HuH-7.5 (cell line): ENCODE results near the gene SLC10A7.
A peak's percentile ranks its signal among the peaks of the same experiment; 100 is the strongest.

Experiments
- DNase-seq: peaks from one replicate; pipeline ENCODE4 v3.0.0; 2011; ENCODE audit warnings: low spot score

SLC10A7 gene

GRCh38 chr4:146521541-146522097 is at the start of gene SLC10A7:
TSS of gene SLC10A7 (minus strand) at chr4:146521940. CDS start at chr4:146521717, 223 bp downstream.
- peak; percentile 45 for DNase-seq

GRCh38 chr4:146567396-146567795 is 45.7 kb upstream of the SLC10A7 start:
- no peak for DNase-seq

GRCh38 chr4:146564492-146564891 is 42.8 kb upstream of the SLC10A7 start:
- no peak for DNase-seq

GRCh38 chr4:146550161-146550560 is 28.4 kb upstream of the SLC10A7 start:
- no peak for DNase-seq

- no peak for DNase-seq
Measured at GRCh38 chr4:146548443-146548842, 26.7 kb upstream of the SLC10A7 start.

GRCh38 chr4:146545102-146545501 is 23.4 kb upstream of the SLC10A7 start:
- no peak for DNase-seq

- no peak for DNase-seq
Measured at GRCh38 chr4:146534178-146534577, 12.4 kb upstream of the SLC10A7 start.

- DNase-seq = no peak
Measured at GRCh38 chr4:146525754-146526153, 4.0 kb upstream of the SLC10A7 start.

- DNase-seq = no peak
Measured at GRCh38 chr4:146524663-146525062, 2.9 kb upstream of the SLC10A7 start.

GRCh38 chr4:146522869-146523205 is 1.1 kb upstream of the SLC10A7 start:
- no peak for DNase-seq

- DNase-seq = peak; percentile 58
Measured at GRCh38 chr4:146522098-146522868, 543 bp upstream of the SLC10A7 start.

- peak; percentile 19 for DNase-seq
Measured at GRCh38 chr4:146520896-146521540, 722 bp downstream of the SLC10A7 start.

GRCh38 chr4:146514651-146515357 is 6.9 kb downstream of the SLC10A7 start:
- DNase-seq = no peak

GRCh38 chr4:146513548-146513947 is 8.2 kb downstream of the SLC10A7 start:
- DNase-seq = no peak

- no peak for DNase-seq
Measured at GRCh38 chr4:146511381-146511780, 10.4 kb downstream of the SLC10A7 start.

GRCh38 chr4:146510942-146511341 is 10.8 kb downstream of the SLC10A7 start:
- DNase-seq = no peak

- no peak for DNase-seq
Measured at GRCh38 chr4:146508229-146508939, 13.4 kb downstream of the SLC10A7 start.

GRCh38 chr4:146507632-146508031 is 14.1 kb downstream of the SLC10A7 start:
- DNase-seq = no peak

- DNase-seq = no peak
Measured at GRCh38 chr4:146506272-146506671, 15.5 kb downstream of the SLC10A7 start.

GRCh38 chr4:146500216-146500615 is 21.5 kb downstream of the SLC10A7 start:
- no peak for DNase-seq

- DNase-seq = no peak
Measured at GRCh38 chr4:146498291-146498690, 23.4 kb downstream of the SLC10A7 start.

GRCh38 chr4:146495269-146495668 is 26.5 kb downstream of the SLC10A7 start:
- DNase-seq = no peak
